ENCODE data around the gene CAMK2N1.

Gene CAMK2N1

DNA sequence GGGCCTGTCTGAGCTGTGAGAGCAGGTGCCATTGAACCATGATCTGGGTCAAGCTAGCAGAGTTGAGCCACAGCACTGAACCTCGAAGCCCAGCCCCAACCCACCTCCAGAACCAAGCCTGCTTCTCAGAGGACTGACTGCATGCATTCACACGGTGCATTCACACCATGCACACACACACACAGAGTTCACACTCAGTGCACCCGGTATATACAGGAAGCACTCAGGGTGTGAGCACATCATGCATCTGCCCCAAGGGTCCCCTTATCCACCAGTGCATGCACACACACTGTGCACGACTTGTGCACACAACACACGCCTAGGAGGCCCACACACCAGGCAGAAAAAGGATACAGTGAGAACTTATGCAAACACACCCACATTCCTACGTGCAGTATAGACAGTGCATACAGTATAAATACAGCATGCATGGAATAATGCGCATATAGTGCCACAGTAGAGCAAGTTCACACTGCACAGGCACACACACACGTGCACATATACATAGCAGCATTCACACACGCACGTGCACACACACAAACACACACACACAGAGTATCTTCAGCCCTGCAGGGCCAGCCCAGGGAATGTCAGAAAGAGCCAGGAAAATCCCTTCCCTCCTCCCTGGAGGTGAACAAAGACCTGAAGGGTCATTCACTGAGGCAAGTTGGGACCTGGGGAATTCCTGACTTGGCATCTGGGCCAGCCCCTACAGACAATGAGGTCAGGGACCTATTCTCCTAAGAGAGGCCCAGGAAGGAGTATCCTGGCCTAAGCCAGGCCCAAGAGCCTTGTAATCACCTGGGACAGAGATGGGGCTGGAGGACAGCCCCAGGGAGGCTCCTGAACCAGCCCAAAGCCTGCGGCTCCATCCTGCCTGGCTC, 42.1 kb downstream of the CAMK2N1 start:
- DNase-seq (ENCODE audit: low read depth) = no peak

DNA sequence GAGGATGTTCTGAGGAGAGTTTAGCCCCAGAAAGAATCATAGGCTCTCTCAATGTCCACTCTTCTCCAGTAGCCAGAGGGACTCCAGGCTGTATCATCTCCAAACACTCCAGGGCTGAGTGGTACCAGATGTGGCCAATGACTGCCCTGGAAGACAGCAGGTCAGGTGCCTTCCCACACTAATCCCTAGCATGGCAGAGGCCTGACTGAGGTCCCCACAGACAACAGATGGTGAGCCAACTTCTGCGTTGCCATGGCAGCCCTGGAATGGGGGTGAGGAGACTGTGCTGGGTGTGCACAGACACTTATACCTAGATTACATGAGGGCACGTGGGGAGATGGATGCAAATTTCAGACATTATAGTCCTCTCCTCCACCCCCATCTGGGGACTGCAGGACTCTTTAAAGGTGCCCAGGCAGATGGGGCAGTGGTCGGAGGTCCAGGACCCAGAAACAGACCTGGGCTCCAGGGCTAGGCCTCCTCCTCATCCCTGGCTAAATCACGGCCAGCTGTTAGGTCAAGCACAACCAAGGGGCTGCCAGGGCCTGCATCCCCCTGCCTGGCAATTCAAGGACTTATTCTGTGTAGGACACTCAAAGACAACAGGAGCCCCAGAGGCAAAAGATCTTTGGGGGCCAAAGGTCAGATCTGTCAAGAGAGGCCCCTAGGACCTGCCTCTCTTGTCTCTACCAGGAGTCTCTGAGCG, 42.9 kb downstream of the CAMK2N1 start:
- DNase-seq (ENCODE audit: low read depth) = no peak

DNA sequence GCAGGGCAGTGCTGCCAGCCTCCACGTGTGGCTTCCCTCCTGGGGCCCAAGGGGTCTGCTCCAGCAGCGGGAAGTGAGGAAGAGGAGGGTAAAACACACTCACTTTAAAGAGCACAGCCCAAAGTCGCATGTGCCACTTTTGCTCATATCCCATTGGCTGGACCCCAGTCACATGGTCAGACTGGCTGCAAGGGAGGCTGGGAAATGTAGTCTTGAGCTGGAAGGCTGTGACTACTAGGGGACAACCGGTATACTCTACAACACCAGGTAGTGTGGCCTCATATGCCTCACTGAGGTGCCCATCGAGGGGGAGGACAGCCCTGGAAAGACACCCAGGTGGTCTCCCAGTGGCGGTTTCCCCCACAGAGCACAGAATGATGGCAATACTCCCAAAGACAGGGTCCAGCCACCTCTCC, 45.2 kb downstream of the CAMK2N1 start:
- no peak for DNase-seq (ENCODE audit: low read depth)

DNA sequence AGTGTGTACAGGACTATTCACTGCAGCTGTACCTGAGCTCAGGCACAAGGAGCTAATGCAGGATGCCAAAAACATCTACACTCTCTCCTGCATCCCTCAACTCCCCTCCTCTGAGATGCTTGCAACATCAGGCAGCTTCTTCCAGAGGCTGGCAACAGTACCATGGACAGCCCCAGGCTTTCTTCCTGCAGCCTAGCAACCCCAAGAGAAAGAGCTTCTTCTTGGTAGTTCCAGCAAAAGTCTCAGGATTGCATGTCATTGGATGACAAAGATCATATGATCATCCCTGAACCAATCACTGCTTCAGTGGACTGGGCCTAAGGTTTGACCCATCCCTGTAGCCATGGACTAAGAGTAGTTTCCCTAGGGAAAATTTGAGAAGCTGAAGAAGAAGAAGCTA, 46.7 kb downstream of the CAMK2N1 start:
- no peak for DNase-seq (ENCODE audit: low read depth)

DNA sequence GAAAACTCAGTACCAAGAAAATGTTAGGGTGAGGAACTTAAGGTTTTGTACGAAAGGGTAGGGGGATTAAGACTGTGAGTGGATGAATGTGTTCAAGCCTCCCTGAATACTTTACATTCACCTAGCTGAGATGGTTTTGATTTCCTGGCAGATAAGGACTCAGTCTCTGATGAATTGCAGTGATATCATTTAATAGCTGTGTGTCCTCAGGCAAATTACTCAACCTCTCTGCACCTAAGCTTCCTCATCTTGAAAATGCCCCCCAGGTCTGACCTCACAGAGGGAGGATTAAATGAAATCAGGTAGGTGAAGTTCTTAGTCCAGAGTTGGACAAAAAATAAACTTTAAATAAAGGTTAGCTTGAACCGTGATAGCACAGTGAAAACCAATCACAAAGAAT, 48.4 kb downstream of the CAMK2N1 start:
- no peak for DNase-seq (ENCODE audit: low read depth)

DNA sequence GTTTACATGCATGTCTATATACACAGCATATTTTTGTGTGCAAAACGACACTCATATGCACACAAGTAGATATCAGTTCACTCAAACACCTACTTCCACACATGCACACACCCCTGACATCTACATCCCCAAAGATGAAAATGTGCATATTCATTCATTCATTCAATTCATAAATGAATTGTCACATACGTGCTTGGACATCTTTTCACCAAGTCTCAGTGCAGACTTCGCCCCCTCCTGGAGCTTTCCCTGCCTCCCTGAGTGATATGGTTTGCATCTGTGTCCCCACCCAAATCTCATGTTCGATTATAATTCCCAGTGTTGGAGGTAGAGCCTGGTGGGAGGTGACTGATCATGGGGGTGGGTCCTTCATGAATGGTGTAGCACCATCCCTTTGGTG, 53.1 kb downstream of the CAMK2N1 start:
- no peak for DNase-seq (ENCODE audit: low read depth)
